ENCODE measurements around the gene NID2.

The NID2 gene

DNA sequence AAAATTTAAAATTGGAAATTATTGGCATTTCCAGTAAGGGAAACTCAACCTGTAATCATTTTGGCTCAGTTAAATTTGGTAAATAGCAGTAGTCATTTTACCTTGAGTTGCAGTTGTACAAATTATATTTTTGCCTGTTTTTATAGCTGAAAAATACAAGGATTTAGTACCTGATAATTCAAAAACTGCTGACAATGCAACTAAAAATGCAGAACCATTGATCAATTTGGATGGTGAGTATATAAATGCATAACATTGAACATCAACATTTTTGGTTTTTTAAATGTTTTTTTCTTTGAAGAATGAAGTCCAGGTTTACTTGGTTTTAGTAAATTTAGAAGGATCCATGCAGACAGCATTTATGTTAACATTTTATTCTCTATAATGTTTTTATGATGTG, 70.5 kb downstream of the NID2 start:
- DNase-seq, result no peak

DNA sequence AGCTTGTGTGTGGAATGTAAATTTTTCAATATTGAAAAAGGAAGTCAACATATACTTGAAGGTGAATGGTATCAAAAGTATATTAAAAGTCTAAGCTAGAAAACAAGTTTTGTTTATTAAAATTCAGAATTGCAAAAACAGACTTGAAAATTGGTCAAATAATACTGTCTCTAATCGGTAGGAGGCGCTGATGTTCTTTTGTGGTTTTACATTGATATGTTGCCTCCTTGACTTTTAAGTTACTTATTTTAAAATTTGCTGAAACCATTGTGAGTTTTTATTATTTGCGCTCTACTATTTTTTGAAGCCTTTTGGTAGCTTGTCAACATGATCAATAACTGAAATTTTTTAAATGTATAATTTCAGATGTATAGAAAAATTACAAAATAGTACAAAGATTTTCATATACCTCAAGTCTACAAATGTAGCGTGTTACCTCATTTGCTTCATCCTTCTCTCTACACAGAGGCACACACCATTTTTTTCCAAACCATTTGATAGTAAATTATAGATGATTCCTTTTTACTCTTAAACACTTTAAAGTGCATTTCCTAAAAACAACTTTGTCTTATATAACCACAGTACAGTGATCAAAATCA, 72.6 kb downstream of the NID2 start:
- peak; percentile 46 for DNase-seq

DNA sequence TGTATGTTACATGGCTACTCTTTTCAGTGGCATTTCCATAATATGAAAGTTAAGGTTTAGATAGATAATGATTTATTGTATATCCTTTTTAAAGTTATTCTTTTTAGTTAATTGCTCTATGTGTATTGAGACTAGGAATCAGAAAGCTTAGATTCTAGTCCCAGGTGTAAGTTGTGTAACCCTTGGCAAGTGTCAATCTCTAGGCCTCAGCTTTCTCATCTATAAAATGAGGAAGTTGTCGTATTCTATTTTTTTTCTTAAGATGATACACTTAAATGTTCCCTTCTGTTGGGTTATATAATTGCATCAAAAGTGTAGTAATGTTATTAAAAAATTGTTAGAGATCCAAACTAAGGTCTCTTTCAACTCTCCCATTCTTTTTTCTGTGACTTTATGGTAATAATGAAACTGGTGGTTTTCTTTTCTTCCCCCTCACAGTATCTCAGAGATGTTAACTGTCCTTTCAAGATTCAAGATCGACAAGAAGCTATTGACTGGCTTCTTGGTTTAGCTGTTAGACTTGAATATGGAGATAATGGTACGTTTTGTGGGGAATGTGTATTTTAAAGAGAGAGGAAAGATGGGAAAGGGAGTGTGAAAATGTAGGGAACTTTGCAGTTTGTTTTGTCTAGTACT, 75.5 kb downstream of the NID2 start:
- DNase-seq, result no peak

DNA sequence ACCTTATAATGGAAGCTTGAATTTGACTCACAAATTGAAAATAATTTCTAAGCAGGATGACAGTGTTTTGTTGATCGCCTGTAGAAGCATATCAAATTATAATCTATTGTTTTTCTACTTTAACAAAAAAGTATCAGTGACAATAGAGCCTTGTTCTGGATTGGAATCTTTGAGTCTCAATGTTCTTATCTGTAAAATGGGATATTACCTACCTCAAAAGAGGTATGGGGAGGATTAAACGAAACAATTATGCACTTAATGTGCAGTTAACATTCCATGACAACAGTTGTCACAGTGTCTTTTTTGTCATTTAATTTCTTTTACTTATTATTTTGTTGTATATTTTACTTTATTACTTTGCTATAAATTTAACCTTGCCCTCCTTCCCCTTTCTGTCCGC, 78.4 kb downstream of the NID2 start:
- no peak for DNase-seq

DNA sequence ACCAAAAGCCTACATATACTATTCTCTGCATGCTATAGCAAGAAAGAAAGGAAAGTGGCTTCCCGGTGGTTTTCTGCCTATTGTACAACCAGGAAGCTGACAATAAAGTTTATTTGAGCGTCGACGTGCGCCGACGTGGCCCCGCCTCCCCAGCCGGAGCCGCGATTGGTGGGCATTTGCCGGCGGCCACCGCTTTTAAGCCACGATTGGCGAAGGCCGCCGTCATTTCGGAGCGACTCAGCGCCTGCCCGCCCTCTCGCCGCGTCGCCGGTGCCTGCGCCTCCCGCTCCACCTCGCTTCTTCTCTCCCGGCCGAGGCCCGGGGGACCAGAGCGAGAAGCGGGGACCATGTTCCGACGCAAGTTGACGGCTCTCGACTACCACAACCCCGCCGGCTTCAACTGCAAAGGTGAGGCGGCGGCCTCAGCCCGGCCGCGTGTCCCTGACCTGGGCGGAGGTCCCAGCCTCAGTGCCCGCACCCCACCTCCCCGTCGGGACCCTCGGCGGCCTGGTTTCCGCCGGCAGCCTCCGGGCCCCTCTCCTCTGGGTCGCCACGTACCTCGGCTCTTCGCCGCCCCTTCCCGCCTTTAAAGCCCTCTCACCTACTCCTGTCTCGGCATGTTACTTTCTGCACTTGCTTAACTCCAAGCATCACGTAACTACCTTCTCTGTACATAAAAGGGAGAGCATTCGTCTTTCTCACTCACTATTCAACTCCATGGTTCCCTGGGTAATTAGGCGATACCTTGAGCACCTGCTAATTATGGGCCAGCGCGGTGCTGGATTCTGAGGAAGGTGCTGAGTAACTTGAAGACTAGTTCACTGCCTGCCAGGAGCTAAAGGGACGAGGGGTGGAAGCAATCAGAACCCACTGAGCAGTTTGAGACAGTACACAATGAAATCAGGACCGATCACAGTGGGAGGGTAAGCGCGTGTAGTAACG, 79.3 kb downstream of the NID2 start, which contains the start of gene RTRAF:
Gene RTRAF (plus strand): TSS at position 254 of the 942 bp plus-strand sequence. CDS start 94 bp downstream, at position 348.
- DNase-seq, result peak; percentile 94

DNA sequence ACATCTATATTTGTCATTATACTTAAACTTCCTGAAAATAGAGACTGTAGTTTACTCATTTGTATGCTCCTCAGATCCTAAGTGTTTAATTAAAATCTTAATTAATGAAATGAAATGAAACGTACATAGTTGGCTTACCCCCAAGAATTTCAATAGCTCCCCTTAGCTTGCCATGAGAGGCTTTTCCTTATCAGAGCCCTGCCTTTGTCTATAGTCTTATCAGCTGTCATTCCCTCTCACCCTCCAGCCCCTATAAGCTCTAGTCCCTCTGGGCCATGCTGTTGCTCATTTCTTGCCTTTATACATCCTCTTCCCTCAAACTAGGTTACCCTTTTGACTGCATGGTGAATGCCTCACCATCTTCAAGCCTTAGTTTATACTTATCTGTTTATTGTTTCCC, 80.6 kb downstream of the NID2 start:
- no peak for DNase-seq

DNA sequence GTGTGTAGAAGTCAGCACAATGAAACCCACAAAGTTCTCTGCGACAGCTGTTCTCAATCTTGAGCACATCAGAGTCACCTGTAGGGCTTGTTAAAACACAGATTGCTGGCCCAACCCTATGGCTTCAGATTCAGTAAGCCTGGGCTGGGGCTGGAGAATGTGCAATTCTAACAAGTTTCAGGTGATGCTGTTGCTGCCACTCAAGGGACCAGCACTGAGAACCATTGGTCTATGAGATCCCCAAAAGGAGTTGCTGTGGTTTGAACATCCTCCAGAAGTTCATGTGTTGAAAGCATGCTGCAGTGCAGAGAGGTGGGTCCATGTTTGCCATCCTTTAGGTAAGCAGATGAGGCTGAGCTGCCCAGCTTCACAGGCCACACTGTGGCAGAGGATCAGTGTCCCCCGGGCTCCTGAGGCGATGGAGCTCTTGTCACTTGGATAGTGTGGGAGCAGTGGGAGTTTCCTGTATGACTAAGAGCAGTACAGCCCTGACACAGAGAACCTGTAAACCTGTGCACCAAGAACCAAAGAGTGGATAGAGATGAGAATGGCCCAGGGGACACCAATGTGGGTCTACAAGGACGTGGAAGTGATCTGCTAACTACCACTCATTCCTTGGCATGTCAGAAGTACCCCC, 87.5 kb downstream of the NID2 start:
- DNase-seq, result no peak

DNA sequence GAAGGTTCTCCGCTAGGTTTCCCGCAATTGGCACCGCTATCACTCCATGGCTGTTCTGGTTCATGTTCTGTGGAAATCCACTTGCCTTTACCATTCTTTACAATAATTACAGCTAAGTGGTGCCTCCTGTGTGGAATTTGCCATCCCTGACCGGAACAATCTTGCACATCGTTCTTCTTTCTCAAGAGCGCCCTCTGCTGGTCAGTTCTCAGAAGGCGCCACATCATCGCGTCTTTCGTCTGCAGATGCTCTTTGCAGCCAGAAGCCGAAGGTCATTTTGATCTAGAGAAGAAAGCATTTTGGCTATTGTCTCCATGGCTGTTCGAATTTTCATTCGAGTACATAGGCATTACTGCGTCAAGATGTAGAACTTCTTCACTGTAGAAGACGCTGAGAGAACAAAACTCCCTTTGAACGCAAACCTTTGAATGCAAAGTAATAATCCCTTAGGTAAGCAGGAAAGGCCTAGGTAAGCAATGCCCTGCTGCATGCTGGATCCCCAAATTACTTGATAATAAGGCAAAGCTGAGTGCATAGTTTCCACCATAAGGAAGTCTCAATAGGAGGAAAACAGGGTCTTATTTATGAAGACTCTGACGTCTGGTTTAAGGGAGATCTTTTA, 89.7 kb downstream of the NID2 start:
- peak; percentile 70 for DNase-seq

DNA sequence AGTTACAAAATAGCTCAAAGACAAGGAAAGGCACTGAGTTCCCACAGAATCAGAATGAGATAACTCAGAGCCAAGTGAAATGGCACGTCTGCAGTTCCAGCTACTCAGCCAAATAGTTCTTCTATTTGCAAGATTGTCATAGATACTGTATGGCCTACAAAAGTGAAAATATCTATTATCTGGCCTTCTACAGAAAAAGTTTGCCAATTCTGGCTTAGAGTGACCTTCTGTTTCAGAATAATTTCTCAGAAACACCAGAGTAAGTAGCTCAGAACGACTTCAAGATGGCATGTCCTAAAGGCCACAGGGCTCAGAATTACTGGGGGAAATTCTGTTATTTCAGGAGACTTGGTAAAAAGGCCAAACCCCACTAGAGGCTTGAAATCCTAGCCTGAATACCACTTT, 90.2 kb downstream of the NID2 start:
- DNase-seq, result no peak

DNA sequence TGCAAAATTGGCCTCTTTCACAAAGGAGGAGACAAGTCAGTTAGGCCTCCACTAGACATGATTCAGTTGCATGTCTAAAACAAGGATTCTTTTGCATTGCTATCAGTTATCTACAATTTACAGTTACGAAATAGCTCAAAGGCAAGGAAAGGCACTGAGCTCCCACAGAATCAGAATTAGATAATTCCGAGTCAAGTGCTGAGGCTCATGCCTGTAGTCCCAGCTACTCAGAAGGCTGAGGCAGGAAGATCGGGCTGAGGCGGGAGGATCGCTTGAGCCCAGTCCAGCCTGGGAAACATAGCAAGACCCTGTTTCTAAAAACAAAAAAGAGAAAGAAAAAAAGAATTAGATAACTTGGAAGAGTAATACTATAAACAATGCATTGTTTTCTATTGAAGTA, 91.8 kb downstream of the NID2 start:
- no peak for DNase-seq

DNA sequence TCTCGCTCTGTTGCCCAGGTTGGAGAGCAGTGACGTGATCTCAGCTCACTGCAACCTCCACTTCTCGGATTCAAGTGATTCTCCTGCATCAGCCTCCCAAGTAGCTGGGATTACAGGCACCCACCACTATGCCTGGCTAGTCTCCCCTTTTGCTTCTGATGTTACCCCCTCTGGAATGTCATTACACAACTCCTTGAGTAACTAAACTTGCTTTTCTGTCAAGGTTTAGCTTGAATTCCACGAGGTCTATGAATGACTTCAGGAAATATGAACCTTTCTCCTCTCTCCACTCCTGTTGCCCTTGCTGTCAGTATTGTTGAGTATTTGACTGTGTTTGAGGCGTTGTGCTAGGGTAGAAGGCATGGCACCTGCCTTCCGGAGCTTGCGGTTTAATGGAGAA, 96.3 kb downstream of the NID2 start:
- DNase-seq, result no peak

DNA sequence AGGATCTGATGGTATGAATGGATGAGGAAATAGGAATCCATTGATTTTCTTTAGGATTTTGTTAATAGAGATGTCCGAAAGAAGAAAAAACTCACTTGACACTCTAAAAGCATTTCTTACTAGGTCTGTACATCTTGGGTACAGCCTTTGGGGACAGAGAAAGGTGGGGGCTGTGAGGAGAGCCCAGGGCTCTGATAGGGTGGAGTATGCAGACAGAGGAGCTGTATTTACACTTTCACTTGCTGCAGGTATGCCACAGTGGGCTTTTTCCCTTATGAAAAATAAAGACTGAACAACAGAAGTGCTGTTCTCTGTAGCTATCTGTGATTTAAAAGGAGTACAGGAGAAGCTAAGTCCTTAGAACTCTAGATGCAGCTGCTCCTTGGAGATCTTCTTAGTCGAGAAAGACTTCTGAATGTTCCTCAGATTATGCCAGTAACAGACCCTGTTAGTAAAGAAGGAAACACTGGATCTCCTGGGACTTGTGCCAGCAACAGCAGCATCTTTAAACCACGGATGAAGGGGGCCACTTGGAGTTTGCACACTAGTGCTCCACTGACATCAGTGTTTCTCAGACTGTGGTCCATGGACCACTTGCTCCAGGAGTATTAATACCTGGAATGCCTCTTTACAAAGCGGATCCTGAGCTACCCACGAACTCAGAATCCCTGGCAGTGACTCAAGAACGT, 98.9 kb downstream of the NID2 start:
- DNase-seq, result no peak

DNA sequence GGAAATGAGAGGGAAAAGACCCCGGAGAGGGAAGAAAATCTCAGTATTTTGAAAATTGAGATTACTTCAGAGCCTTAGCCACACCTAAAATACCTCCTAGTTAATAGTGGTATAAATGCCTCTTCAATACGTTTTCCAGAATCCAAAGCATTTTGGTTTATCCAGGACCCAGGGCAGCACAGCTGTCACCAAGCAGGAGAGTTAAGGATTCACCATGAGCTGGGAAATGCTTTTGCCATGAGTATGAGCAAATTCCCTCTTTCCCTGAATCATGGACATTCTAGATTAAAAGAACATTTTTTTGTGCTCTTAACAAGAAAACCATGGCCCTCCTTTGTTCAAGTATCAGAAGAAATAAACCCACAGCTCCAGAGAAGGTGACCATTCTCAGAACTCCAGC, 101.3 kb downstream of the NID2 start:
- DNase-seq, result peak; percentile 43

DNA sequence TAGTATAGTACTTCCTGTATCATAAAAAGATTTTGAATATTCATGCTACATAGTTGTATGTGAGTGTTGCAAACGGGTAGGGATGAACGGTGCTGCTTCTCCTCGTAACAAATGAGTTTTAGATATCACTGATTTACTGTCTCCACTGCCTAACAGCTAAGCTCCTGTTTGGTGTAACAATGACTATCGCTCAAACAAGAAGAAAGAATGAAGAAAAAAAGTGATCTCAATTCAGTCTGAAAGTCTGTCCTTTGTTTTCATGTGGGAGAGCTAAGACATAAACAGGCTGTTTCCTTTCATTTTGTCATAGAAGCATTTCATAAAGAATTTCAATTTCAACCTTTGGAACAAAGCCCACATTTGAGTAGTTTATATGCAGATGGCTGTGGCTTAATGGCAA, 105.6 kb downstream of the NID2 start:
- peak; percentile 23 for DNase-seq

DNA sequence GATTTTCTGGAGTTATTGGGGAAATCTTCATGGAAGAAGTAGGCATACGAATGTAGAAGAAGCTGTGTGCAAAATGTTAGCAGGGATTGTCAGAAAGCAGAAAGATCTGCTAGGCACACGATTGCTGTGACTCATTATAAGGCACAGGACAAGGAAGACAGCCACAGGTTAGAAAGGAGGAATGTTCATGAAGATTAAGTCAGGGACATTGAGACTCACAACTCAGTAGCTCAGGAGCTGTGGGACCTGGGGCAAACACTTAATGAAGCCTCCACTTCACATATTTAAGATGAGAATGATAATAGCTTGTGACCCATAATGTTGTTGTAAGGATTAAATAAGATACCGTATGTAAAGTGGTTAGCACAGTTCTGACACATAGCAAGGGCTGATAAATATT, 106.1 kb downstream of the NID2 start:
- DNase-seq, result peak; percentile 47

DNA sequence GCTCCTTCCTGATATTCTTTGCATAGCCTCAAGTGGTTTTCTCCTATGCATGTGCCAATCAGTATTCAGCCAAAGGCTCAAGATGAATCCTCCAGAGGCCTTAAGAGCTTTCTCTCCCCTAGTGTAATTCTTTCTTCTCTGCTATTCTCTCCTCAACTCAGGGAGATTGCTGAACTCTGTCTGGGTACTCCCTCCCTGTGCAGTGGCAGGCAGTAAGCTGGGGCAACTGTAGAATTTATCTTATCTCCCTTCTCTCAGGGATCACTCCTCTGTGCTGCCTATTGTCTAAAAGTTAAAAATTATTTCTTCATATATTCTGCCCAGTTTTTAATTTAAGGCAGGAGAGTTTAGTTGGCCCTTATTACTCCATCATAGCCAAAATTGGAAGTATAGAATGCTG, 108.0 kb downstream of the NID2 start:
- no peak for DNase-seq

DNA sequence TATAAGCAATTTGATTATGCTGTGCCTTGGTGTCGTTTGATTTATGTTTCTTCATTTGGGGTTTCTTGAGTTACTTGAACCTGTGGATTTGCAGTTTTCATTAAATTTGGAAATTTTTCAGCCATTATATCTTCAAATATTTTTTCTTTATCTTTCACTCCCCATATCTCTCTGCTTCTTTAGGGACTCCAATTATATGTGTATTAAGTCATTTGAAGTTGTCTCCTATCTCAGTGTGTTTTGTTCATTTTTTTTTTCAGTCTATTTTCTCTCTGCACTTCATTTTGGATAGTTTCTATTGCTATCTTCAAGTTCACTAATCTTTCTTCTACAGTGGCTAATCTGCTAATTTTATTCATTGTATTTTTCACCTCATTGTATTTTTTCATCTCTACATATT, 108.9 kb downstream of the NID2 start:
- DNase-seq, result no peak

DNA sequence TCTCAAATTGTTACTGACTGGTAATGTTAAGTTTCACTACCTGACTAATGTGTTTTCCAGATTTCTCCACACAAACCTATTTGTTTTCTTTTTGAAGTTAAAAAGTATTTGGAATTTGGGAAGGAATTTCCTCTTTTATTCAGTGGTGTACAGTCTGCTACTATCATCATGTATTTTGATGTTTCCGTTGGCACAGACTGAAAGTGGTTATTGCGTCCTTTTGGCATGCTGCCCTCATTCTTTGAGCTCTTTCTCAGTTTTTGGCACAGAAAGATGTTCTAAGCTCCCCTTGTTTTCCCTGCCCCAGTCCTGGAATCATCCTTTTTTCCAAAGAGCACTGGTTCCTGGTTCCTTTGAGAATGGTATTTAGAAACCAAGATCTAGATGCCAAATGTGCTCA, 110.9 kb downstream of the NID2 start:
- peak; percentile 69 for DNase-seq
